ENCODE data around the gene DCHS2.

The DCHS2 gene

GRCh38 chr4:154310578-154310977 is 181.0 kb downstream of the DCHS2 start:
- no peak for TF ChIP-seq CTCF (IDR thresholded peaks at IDR 0.05; ENCODE audit: extremely low read depth, insufficient read depth, missing control alignments)
- DNase-seq (ENCODE audit: low spot score), result no peak
- in situ Hi-C loops (cut with MboI; ENCODE audit: low pct_unique_long_range_greater_than_20kb, low sequenced_read_pairs, unreplicated experiment), result no loop called here

- no peak for TF ChIP-seq CTCF (IDR thresholded peaks at IDR 0.05; ENCODE audit: extremely low read depth, insufficient read depth, missing control alignments)
- no peak for DNase-seq (ENCODE audit: low spot score)
- in situ Hi-C loops (cut with MboI; ENCODE audit: low pct_unique_long_range_greater_than_20kb, low sequenced_read_pairs, unreplicated experiment), result no loop called here
Measured at GRCh38 chr4:154308207-154308606, 183.4 kb downstream of the DCHS2 start.

- no peak for TF ChIP-seq CTCF (IDR thresholded peaks at IDR 0.05; ENCODE audit: extremely low read depth, insufficient read depth, missing control alignments)
- in situ Hi-C loops (cut with MboI; ENCODE audit: low pct_unique_long_range_greater_than_20kb, low sequenced_read_pairs, unreplicated experiment), result no loop called here
- DNase-seq (ENCODE audit: low spot score), result no peak
Measured at GRCh38 chr4:154307451-154307850, 184.1 kb downstream of the DCHS2 start.

- DNase-seq (ENCODE audit: low spot score), result no peak
- no peak for TF ChIP-seq CTCF (IDR thresholded peaks at IDR 0.05; ENCODE audit: extremely low read depth, insufficient read depth, missing control alignments)
- in situ Hi-C loops (cut with MboI; ENCODE audit: low pct_unique_long_range_greater_than_20kb, low sequenced_read_pairs, unreplicated experiment), result no loop called here
Measured at GRCh38 chr4:154305616-154306015, 186.0 kb downstream of the DCHS2 start.

- in situ Hi-C loops (cut with MboI; ENCODE audit: low pct_unique_long_range_greater_than_20kb, low sequenced_read_pairs, unreplicated experiment), result no loop called here
- no peak for DNase-seq (ENCODE audit: low spot score)
- no peak for TF ChIP-seq CTCF (IDR thresholded peaks at IDR 0.05; ENCODE audit: extremely low read depth, insufficient read depth, missing control alignments)
Measured at GRCh38 chr4:154304679-154305078, 186.9 kb downstream of the DCHS2 start.

GRCh38 chr4:154294652-154295350 is 196.8 kb downstream of the DCHS2 start:
- in situ Hi-C loops (cut with MboI; ENCODE audit: low pct_unique_long_range_greater_than_20kb, low sequenced_read_pairs, unreplicated experiment), result no loop called here
- no peak for DNase-seq (ENCODE audit: low spot score)
- TF ChIP-seq CTCF (IDR thresholded peaks at IDR 0.05; ENCODE audit: extremely low read depth, insufficient read depth, missing control alignments), result no peak
